Nephron progenitor cell (in vitro differentiated cells): Measurements from ENCODE around the gene TDP1.

Source experiments
- DNase-seq: peaks from one replicate; pipeline ENCODE4 v3.0.0; 2021
- H3K27ac Mint-ChIP-seq: 2 replicates; pipeline ENCODE4 v1.8.0; 2021; ENCODE audit warnings: mild to moderate bottlenecking, moderate library complexity, mixed read lengths
- H3K27me3 Mint-ChIP-seq: 2 replicates; pipeline ENCODE4 v1.8.0; 2021; ENCODE audit warnings: mild to moderate bottlenecking, low read depth, mixed read lengths; ENCODE audit not compliant: poor library complexity
- H3K36me3 Mint-ChIP-seq: 2 replicates; pipeline ENCODE4 v1.8.0; 2021; ENCODE audit warnings: low read depth, mixed read lengths
- H3K4me1 Mint-ChIP-seq: 2 replicates; pipeline ENCODE4 v1.8.0; 2021; ENCODE audit warnings: mixed read lengths
- H3K4me3 Mint-ChIP-seq: 2 replicates; pipeline ENCODE4 v1.8.0; 2021; ENCODE audit warnings: mild to moderate bottlenecking, moderate library complexity, mixed read lengths
- H3K9me3 Mint-ChIP-seq: 2 replicates; pipeline ENCODE4 v1.8.0; 2021; ENCODE audit warnings: mild to moderate bottlenecking, moderate library complexity, mixed read lengths
- TF ChIP-seq, protein P1 (sequence below): fragments of 200-600 bp; sonication (generic); IDR thresholded peaks from 2 replicates; pipeline ENCODE4 v1.5.0; 2021; ENCODE audit warnings: antibody characterized with exemption

TDP1 gene

DNA sequence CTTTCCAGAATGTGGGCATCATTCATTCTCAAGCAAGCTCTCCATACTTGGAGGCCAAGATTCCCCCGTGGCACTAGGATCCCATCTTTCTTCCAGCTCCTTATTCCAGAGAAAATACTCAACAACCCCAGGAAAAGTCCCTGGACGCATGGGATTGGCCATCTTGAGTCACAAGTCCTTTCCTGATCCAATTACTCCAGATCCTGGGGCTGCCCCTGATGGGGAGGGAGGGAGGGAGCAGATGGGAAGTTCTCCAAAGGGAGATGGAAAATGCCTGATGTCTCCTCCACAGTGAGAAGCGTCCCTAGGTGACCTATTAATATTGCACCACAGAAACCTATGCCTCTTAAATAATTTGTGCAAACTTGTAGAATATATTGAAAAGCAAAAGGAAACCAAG, 93.7 kb downstream of the TDP1 start:
- TF ChIP-seq, protein P1, sequence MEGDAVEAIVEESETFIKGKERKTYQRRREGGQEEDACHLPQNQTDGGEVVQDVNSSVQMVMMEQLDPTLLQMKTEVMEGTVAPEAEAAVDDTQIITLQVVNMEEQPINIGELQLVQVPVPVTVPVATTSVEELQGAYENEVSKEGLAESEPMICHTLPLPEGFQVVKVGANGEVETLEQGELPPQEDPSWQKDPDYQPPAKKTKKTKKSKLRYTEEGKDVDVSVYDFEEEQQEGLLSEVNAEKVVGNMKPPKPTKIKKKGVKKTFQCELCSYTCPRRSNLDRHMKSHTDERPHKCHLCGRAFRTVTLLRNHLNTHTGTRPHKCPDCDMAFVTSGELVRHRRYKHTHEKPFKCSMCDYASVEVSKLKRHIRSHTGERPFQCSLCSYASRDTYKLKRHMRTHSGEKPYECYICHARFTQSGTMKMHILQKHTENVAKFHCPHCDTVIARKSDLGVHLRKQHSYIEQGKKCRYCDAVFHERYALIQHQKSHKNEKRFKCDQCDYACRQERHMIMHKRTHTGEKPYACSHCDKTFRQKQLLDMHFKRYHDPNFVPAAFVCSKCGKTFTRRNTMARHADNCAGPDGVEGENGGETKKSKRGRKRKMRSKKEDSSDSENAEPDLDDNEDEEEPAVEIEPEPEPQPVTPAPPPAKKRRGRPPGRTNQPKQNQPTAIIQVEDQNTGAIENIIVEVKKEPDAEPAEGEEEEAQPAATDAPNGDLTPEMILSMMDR: no peak
- peaks cover 4% of the 10 kb centered on the region for H3K4me1 Mint-ChIP-seq
- no peak for DNase-seq

DNA sequence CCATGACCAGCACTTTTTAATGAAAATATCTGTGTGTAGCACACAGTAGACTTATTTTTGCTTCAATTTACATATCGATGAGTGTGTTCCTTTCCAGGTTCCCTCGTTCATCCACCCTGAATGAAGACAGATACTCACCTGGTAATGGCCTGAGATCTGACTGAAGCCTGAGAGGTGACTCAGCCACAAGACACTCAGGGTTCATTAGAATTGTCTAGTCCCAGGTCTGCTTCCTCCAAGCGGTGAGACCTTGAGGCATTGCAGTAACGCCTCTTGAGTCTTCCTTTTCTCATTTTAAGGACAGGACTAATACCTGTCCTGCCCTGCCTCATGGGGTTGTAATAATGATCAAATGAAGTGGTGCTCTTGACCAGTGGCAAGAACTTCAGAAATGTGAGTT, 94.5 kb downstream of the TDP1 start:
- peaks cover 32% of the 10 kb centered on the region for H3K27me3 Mint-ChIP-seq
- H3K4me3 Mint-ChIP-seq: no peak overlapping the region
- no peak for DNase-seq
- H3K9me3 Mint-ChIP-seq: peaks cover under 1% of the 10 kb centered on the region
- no peaks in the 10 kb centered on the region for H3K36me3 Mint-ChIP-seq
- H3K4me1 Mint-ChIP-seq: no peaks in the 10 kb centered on the region
- no peak overlapping the region for H3K27ac Mint-ChIP-seq
- TF ChIP-seq, protein P1: no peak

More for the DNA sequence above, 93.7 kb downstream of the TDP1 start:
- Mint-ChIP-seq H3K36me3 (peaks cover 7% of the 10 kb centered on the region), H3K9me3 (no peaks in the 10 kb centered on the region), H3K4me3 (no peak overlapping the region), H3K27me3 (peaks cover 23% of the 10 kb centered on the region), H3K27ac (no peak overlapping the region)

DNA sequence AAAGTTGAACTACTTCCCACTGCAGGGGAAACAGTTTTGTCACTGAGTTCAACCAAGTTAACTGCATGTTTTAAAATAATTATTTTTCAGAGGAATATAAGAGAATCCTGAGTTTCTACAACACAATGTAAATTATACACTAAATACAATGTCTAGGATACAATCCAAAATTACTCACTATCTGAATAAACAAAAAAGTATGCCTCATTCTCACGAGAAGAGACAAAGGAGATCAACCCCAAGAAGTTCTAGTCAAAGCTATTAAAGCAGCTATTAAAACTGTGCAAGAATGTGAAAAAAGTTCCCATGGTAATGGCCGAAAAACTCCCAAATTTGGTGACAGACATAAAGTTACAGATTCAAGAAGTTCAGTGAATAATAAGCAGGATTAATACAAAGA, 97.3 kb downstream of the TDP1 start:
- no peak for DNase-seq
- peaks cover 5% of the 10 kb centered on the region for H3K9me3 Mint-ChIP-seq
- H3K4me1 Mint-ChIP-seq: peaks cover 6% of the 10 kb centered on the region
- no peak overlapping the region for H3K4me3 Mint-ChIP-seq
- H3K27ac Mint-ChIP-seq: no peak overlapping the region
- TF ChIP-seq, protein P1: no peak
- peaks cover 56% of the 10 kb centered on the region for H3K27me3 Mint-ChIP-seq
- no peaks in the 10 kb centered on the region for H3K36me3 Mint-ChIP-seq

DNA sequence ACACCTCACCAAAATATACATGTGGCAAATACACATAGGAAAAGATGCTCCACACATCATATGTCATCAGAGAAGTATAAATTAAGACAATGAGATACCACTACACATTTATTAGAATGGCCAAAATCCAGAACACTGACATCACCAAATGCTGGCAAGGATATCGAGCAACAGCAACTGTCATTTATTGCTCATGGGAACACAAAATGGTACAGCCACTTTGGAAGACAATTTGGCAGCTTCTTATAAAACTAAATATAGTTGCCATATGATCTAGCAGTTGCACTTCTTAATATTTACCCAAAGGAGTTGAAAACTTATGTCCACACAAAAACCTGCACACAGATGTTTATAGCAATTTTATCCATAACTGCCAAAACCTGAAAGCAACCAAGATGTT, 99.1 kb downstream of the TDP1 start:
- Mint-ChIP-seq H3K36me3 (no peaks in the 10 kb centered on the region), H3K27me3 (peaks cover 71% of the 10 kb centered on the region), H3K27ac (no peak overlapping the region), H3K9me3 (peaks cover 19% of the 10 kb centered on the region), H3K4me3 (no peak overlapping the region), H3K4me1 (peaks cover 12% of the 10 kb centered on the region)
- TF ChIP-seq, protein P1: no peak
- no peak for DNase-seq

DNA sequence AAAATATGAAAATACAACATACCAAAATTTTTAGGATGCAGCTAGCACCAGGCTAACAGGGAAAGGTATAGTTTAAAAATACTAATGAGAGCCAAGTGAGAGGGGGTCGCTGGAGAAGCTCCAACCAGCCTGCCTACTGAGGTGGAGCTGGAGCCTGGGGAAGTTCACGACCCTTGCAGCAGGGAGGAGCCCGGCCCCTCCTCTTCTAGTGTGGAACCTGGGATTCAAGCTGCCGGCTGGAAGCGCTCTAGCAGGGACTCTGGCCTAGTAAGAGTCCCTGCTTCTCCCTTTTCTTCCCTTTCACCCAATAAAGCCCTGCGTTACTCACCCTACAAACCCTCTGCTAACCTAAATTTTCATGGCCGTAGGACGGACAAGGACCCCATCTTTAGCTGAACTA, 101.1 kb downstream of the TDP1 start:
- DNase-seq: peak; percentile 55
- TF ChIP-seq, protein P1: no peak
- Mint-ChIP-seq H3K36me3 (no peaks in the 10 kb centered on the region), H3K9me3 (peaks cover 19% of the 10 kb centered on the region), H3K4me1 (peaks cover 16% of the 10 kb centered on the region), H3K4me3 (no peak overlapping the region), H3K27ac (no peak overlapping the region), H3K27me3 (peaks cover 91% of the 10 kb centered on the region)

DNA sequence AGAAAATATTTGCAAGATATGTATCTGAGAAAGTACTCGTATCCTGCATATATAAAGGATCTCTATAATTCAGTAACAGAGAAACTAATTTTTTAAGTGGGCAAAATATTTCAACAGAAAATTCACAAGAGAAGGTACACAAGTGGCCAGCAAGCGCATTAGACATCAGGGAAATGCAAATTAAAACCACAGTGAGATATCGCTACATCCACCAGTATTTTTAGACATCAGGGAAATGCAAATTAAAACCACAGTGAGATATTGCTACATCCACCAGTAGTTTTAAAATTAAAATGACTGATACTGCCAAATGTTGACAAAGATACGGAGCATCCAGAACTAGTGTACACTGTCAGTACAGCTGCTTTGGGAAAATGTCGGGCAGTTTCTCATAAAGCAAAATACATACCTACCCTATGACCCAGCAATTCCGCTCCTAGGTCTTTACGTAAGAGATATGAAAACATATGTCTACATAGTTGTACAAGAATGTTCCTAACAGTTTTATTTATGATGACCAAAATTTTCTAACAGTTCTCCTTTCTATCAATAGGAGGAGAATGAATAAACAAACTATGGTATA, 103.2 kb downstream of the TDP1 start:
- no peak for DNase-seq
- peaks cover 97% of the 10 kb centered on the region for H3K27me3 Mint-ChIP-seq

More for the DNA sequence above, 103.2 kb downstream of the TDP1 start:
- H3K4me3 Mint-ChIP-seq: peak overlapping the region; percentile 73
- H3K9me3 Mint-ChIP-seq: peaks cover 19% of the 10 kb centered on the region
- TF ChIP-seq, protein P1: no peak
- H3K4me1 Mint-ChIP-seq: peaks cover 24% of the 10 kb centered on the region
- H3K36me3 Mint-ChIP-seq: no peaks in the 10 kb centered on the region
- H3K27ac Mint-ChIP-seq: no peak overlapping the region
